GM21367 (cell line): Measurements from ENCODE around the gene WNT9A.

Experiments used
- ATAC-seq: cut with Tn5 transposase; IDR thresholded peaks from one replicate; pipeline ENCODE4 v1.9.1; 2021; ENCODE audit not compliant: unreplicated experiment

The WNT9A gene

GRCh38 chr1:227924833-227925574 lies 22.7 kb downstream of the WNT9A start:
- ATAC-seq, result no peak

- ATAC-seq, result no peak
These were observed 23.4 kb downstream of the WNT9A start for GRCh38 chr1:227924168-227924832.

GRCh38 chr1:227923353-227924167 lies 24.2 kb downstream of the WNT9A start:
- ATAC-seq, result no peak

GRCh38 chr1:227922501-227923352 lies 25.0 kb downstream of the WNT9A start:
- no peak for ATAC-seq

GRCh38 chr1:227921461-227922185 lies 26.1 kb downstream of the WNT9A start:
- no peak for ATAC-seq

- no peak for ATAC-seq
These were observed 26.8 kb downstream of the WNT9A start for GRCh38 chr1:227920896-227921295.

- ATAC-seq, result no peak
These were observed 27.3 kb downstream of the WNT9A start for GRCh38 chr1:227920426-227920825.

- no peak for ATAC-seq
These were observed 27.8 kb downstream of the WNT9A start for GRCh38 chr1:227919906-227920305.

GRCh38 chr1:227918736-227919135 lies 29.0 kb downstream of the WNT9A start:
- no peak for ATAC-seq

- no peak for ATAC-seq
These were observed 29.5 kb downstream of the WNT9A start for GRCh38 chr1:227918083-227918700.

- ATAC-seq, result no peak
These were observed 30.4 kb downstream of the WNT9A start for GRCh38 chr1:227917081-227917950.

- ATAC-seq, result no peak
These were observed 31.1 kb downstream of the WNT9A start for GRCh38 chr1:227916655-227917054.

- ATAC-seq, result no peak
These were observed 31.9 kb downstream of the WNT9A start for GRCh38 chr1:227915564-227916553.

GRCh38 chr1:227914801-227915563 lies 32.8 kb downstream of the WNT9A start:
- ATAC-seq, result no peak

GRCh38 chr1:227913764-227914721 lies 33.7 kb downstream of the WNT9A start:
- no peak for ATAC-seq

- no peak for ATAC-seq
These were observed 34.4 kb downstream of the WNT9A start for GRCh38 chr1:227913396-227913763.
